ENCODE results near the gene GSX2.

DNA sequence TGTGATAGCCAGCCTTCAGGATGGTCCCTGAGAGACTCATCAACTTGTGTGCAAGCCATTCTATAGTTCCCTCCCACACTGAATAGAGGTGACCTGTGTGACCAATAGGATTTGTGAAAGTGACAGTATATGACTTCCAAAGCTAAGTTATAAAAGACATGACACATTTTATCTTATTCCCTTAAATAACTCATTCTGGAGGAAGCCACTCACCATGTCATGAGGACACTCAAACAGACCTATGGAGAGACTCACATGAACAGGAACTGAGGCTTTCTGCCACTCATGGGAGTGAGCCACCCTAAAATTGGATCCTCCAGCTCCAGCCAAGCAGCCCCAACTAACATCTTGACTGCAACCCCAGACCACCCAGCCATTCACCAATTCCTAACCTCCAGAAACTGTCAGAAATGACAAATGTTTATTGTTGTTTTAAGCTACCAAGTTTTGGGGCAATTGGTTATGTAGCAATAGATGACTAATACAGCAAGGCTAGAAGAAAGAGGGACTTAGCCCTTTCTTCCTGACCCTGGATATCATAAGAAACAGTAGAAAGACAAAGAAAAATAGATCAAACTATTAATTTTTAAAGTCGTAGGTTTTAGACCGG, 26.6 kb upstream of the GSX2 start:
- TF ChIP-seq, protein P1, sequence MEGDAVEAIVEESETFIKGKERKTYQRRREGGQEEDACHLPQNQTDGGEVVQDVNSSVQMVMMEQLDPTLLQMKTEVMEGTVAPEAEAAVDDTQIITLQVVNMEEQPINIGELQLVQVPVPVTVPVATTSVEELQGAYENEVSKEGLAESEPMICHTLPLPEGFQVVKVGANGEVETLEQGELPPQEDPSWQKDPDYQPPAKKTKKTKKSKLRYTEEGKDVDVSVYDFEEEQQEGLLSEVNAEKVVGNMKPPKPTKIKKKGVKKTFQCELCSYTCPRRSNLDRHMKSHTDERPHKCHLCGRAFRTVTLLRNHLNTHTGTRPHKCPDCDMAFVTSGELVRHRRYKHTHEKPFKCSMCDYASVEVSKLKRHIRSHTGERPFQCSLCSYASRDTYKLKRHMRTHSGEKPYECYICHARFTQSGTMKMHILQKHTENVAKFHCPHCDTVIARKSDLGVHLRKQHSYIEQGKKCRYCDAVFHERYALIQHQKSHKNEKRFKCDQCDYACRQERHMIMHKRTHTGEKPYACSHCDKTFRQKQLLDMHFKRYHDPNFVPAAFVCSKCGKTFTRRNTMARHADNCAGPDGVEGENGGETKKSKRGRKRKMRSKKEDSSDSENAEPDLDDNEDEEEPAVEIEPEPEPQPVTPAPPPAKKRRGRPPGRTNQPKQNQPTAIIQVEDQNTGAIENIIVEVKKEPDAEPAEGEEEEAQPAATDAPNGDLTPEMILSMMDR (IDR thresholded peaks at IDR 0.05), result no peak
- no peak for TF ChIP-seq POLR2A (IDR thresholded peaks at IDR 0.05)
